Prostate gland (tissue), 2 donors: ENCODE results near the gene INAFM2. TPM values are rescaled to one million over a fixed set of nuclear protein-coding genes. Genes with fewer than 3 reads are reported as not detected.

Experiments used
- DNase-seq: peaks from one replicate; pipeline ENCODE4 v3.0.0-alpha.2; 2019; ENCODE audit warnings: low spot score
- H3K27ac ChIP-seq, 2 donors: fragments of 200-600 bp; sonication (generic); 2 replicates each; pipeline ENCODE4 v1.5.1; 2017 to 2019
- H3K27me3 ChIP-seq: fragments of 200-600 bp; sonication (generic); replicated peaks from 2 replicates; pipeline ENCODE4 v1.5.1; 2019; ENCODE audit not compliant: insufficient read depth
- H3K36me3 ChIP-seq, 2 donors: fragments of 200-600 bp; sonication (generic); 1 replicate in 1 of 2; 2 replicates in 1 of 2; pipeline versions ENCODE4 v1.5.1 to v1.8.1; 2017 to 2019
- H3K4me1 ChIP-seq: fragments of 200-600 bp; sonication (generic); replicated peaks from 2 replicates; pipeline ENCODE4 v1.5.1; 2019
- H3K4me3 ChIP-seq, 2 donors: fragments of 200-600 bp; sonication (generic); 2 replicates each; pipeline ENCODE4 v1.5.1; 2017 to 2019
- H3K9me3 ChIP-seq: fragments of 200-600 bp; sonication (generic); 2 replicates; pipeline ENCODE4 v1.5.1; 2017
- CTCF ChIP-seq, 4 experiments: fragments of 200-600 bp in 2 of 4; fragments of 450-650 bp in 2 of 4; sonication (generic) in 2 of 4; IDR thresholded peaks; 1 replicate in 3 of 4; 2 replicates in 1 of 4; pipeline ENCODE4 v1.5.1; 2016 to 2019; ENCODE audit warnings: antibody characterized with exemption in 4 of 4, mild to moderate bottlenecking in 2 of 4, moderate library complexity in 2 of 4
- POLR2A ChIP-seq: fragments of 450-650 bp; IDR thresholded peaks from one replicate; pipeline ENCODE4 v1.6.1; 2016; ENCODE audit warnings: antibody characterized with exemption, mild to moderate bottlenecking
- POLR2AphosphoS5 ChIP-seq: sonication (generic); formaldehyde crosslinking; IDR thresholded peaks from one replicate; pipeline ENCODE4 v1.6.1; 2017; ENCODE audit warnings: antibody characterized with exemption
- WGBS: methylation state at CpG from one replicate; pipeline ENCODE4 v1.1.5; 2018; 5-methylcytosine and 5-hydroxymethylcytosine counted together
- intact Hi-C: fragments of 100-400 bp; cut with DNase I; formaldehyde crosslinking; loops from one replicate; pipeline ENCODE4 v1.14.2; 2022
- total RNA-seq, 2 donors: library from RNA; depleted of rRNA; stranded (reverse); fragments of >200 nt; gene quantifications; one replicate each; pipeline ENCODE4 v1.1.0, GENCODE V29; 2016

INAFM2 gene
- total RNA-seq, 2 donors from 2014 or later, result 18.7 to 24.3 TPM

GRCh38 chr15:40360015-40360414 lies 36.5 kb downstream of the INAFM2 start:
- 86% methylated on average over 4 of the region's 4 CpGs for WGBS
- no peak for DNase-seq
- Histone ChIP-seq H3K9me3 (no peaks in the 10 kb centered on the region), H3K4me3 (no peak overlapping the region), H3K27me3 (no peaks in the 10 kb centered on the region), H3K4me1 (peaks cover 4% of the 10 kb centered on the region), H3K27ac (no peak overlapping the region), H3K36me3 (no peaks in the 10 kb centered on the region)
- intact Hi-C loops, result loop anchor here (10.0 kb wide), 1 partner anchor 75 kb away; the partner anchor contains the start of gene ANKRD63
- TF ChIP-seq CTCF (IDR thresholded peaks at IDR 0.05) (no peak), POLR2A (no peak), POLR2AphosphoS5 (no peak)

GRCh38 chr15:40361640-40362039 lies 38.1 kb downstream of the INAFM2 start:
- DNase-seq, result no peak
- Histone ChIP-seq H3K36me3 (no peaks in the 10 kb centered on the region), H3K4me1 (peaks cover 4% of the 10 kb centered on the region), H3K27ac (no peak overlapping the region), H3K9me3 (no peaks in the 10 kb centered on the region), H3K27me3 (no peaks in the 10 kb centered on the region), H3K4me3 (no peak overlapping the region)
- no peak for TF ChIP-seq CTCF (IDR thresholded peaks at IDR 0.05)
- TF ChIP-seq POLR2A, result no peak
- TF ChIP-seq POLR2AphosphoS5, result no peak
- intact Hi-C loops, result loop anchor here (10.0 kb wide), 1 partner anchor 77 kb away; the partner anchor contains the start of gene ANKRD63
- WGBS, result 88% methylated on average over 2 of the region's 2 CpGs

DNA sequence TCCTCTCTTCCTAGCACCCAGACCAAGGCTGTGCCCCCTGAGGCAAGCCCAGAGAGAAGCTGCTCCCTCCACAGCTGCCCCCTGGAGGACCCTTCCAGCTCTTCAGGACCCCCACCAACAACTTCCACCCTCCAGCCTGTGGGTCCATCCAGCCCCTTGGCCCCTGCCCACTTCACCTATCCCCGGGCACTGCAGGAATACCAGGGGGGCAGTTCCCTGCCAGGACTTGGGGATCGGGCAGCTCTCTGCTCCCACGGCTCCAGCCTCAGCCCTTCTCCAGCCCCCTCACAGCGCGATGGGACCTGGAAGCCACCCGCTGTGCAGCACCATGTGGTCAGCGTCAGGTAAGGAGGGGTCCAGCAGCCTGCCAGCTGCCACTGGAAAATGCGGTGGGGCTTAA lies 40.1 kb downstream of the INAFM2 start:
- intact Hi-C loops, result loop anchor here (10.0 kb wide), 1 partner anchor 79 kb away; the partner anchor contains the start of gene ANKRD63

GRCh38 chr15:40364251-40364650 lies 40.8 kb downstream of the INAFM2 start:
- intact Hi-C loops, result loop anchor here (10.0 kb wide), 1 partner anchor 79 kb away; the partner anchor contains the start of gene ANKRD63
- no peaks in the 10 kb centered on the region for H3K9me3 ChIP-seq
- TF ChIP-seq CTCF (IDR thresholded peaks at IDR 0.05), result no peak
- TF ChIP-seq POLR2AphosphoS5, result no peak
- TF ChIP-seq POLR2A, result no peak
- no peak overlapping the region for H3K27ac ChIP-seq
- 77% methylated on average over 6 of the region's 6 CpGs for WGBS
- no peaks in the 10 kb centered on the region for H3K27me3 ChIP-seq
- no peak for DNase-seq
- H3K4me1 ChIP-seq, result peaks cover 5% of the 10 kb centered on the region
- H3K4me3 ChIP-seq, result no peak overlapping the region
- H3K36me3 ChIP-seq, result no peaks in the 10 kb centered on the region

More for the DNA sequence above, 40.1 kb downstream of the INAFM2 start:
- H3K4me1 ChIP-seq, result peaks cover 5% of the 10 kb centered on the region
- no peaks in the 10 kb centered on the region for H3K27me3 ChIP-seq
- H3K27ac ChIP-seq, result no peak overlapping the region
- H3K9me3 ChIP-seq, result no peaks in the 10 kb centered on the region
- H3K36me3 ChIP-seq, result no peaks in the 10 kb centered on the region
- no peak for DNase-seq
- H3K4me3 ChIP-seq, result no peak overlapping the region
- WGBS, result 78% methylated on average over 8 of the region's 8 CpGs
- TF ChIP-seq CTCF (IDR thresholded peaks at IDR 0.05) (no peak), POLR2AphosphoS5 (no peak), POLR2A (no peak)

DNA sequence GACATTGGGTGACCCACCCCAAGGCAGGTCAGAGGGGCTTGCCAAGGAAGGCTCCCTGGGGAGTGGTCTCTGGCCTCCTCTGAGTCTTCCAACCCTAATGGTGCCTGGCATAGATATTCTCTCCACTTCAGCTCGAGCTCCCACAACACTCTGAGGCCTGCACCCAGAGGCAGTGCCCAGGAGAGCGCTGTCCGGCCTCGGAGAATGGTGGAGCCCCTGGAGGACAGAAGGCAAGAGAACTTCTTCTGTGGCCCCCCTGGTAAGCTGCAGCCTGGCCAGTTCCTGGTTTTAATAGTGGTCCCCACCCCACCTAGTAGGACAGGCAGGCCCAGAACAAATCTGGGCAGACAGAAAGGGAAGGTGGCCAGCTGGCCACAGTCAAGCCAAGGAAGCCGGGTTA lies 41.5 kb downstream of the INAFM2 start:
- no peak for DNase-seq
- Histone ChIP-seq H3K36me3 (no peaks in the 10 kb centered on the region), H3K4me3 (no peak overlapping the region), H3K9me3 (no peaks in the 10 kb centered on the region), H3K4me1 (peaks cover 5% of the 10 kb centered on the region), H3K27ac (no peak overlapping the region), H3K27me3 (no peaks in the 10 kb centered on the region)
- 87% methylated on average over 5 of the region's 5 CpGs for WGBS
- intact Hi-C loops, result loop anchor here (10.0 kb wide), 1 partner anchor 80 kb away; the partner anchor contains the start of gene ANKRD63
- TF ChIP-seq POLR2AphosphoS5 (no peak), POLR2A (no peak), CTCF (IDR thresholded peaks at IDR 0.05) (no peak)
